Measurements from ENCODE around the gene ZBTB7C.

The ZBTB7C gene

GRCh38 chr18:48184118-48184517 lies 225.1 kb downstream of the ZBTB7C start:
- DNase-seq (ENCODE audit: low read depth) = no peak
- no peak overlapping the region for H3K4me3 ChIP-seq (ENCODE audit: low read depth, low read length)
- TF ChIP-seq CTCF (IDR thresholded peaks at IDR 0.05; ENCODE audit: low read depth, low read length, missing control alignments) = no peak
- in situ Hi-C loops (cut with HindIII; ENCODE audit: low sequenced_read_pairs) = no loop called here

- DNase-seq (ENCODE audit: low read depth) = no peak
- in situ Hi-C loops (cut with HindIII; ENCODE audit: low sequenced_read_pairs) = no loop called here
- no peak for TF ChIP-seq CTCF (IDR thresholded peaks at IDR 0.05; ENCODE audit: low read depth, low read length, missing control alignments)
- no peak overlapping the region for H3K4me3 ChIP-seq (ENCODE audit: low read depth, low read length)
These were observed 225.6 kb downstream of the ZBTB7C start for GRCh38 chr18:48183613-48184012.

- in situ Hi-C loops (cut with HindIII; ENCODE audit: low sequenced_read_pairs) = no loop called here
- H3K4me3 ChIP-seq (ENCODE audit: low read depth, low read length) = no peak overlapping the region
- no peak for DNase-seq (ENCODE audit: low read depth)
- no peak for TF ChIP-seq CTCF (IDR thresholded peaks at IDR 0.05; ENCODE audit: low read depth, low read length, missing control alignments)
These were observed 226.4 kb downstream of the ZBTB7C start for GRCh38 chr18:48182779-48183178.

- in situ Hi-C loops (cut with HindIII; ENCODE audit: low sequenced_read_pairs) = no loop called here
- no peak for TF ChIP-seq CTCF (IDR thresholded peaks at IDR 0.05; ENCODE audit: low read depth, low read length, missing control alignments)
- no peak overlapping the region for H3K4me3 ChIP-seq (ENCODE audit: low read depth, low read length)
- DNase-seq (ENCODE audit: low read depth) = no peak
These were observed 227.3 kb downstream of the ZBTB7C start for GRCh38 chr18:48181857-48182256.

GRCh38 chr18:48181087-48181823 lies 227.9 kb downstream of the ZBTB7C start:
- in situ Hi-C loops (cut with HindIII; ENCODE audit: low sequenced_read_pairs) = no loop called here
- no peak overlapping the region for H3K4me3 ChIP-seq (ENCODE audit: low read depth, low read length)
- TF ChIP-seq CTCF (IDR thresholded peaks at IDR 0.05; ENCODE audit: low read depth, low read length, missing control alignments) = no peak
- DNase-seq (ENCODE audit: low read depth) = no peak

- no peak for DNase-seq (ENCODE audit: low read depth)
- TF ChIP-seq CTCF (IDR thresholded peaks at IDR 0.05; ENCODE audit: low read depth, low read length, missing control alignments) = no peak
- H3K4me3 ChIP-seq (ENCODE audit: low read depth, low read length) = no peak overlapping the region
- in situ Hi-C loops (cut with HindIII; ENCODE audit: low sequenced_read_pairs) = no loop called here
These were observed 229.5 kb downstream of the ZBTB7C start for GRCh38 chr18:48179666-48180065.
